NT2/D1 (cell line): ENCODE measurements around the gene PRSS27.
"Not testable (repeated sequence)": the region's sequence is repeated elsewhere in the genome, so short reads cannot be mapped to it uniquely, and the experiment has no call there.

ENCODE experiments used
- YY1 ChIP-seq: IDR thresholded peaks from 2 replicates; pipeline ENCODE4 v1.6.1; 2011; ENCODE audit not compliant: insufficient read length, insufficient read depth
- ZNF274 ChIP-seq: IDR thresholded peaks from 2 replicates; pipeline ENCODE4 v1.6.1; 2011; ENCODE audit warnings: mild to moderate bottlenecking, low read depth, low read length

DNA sequence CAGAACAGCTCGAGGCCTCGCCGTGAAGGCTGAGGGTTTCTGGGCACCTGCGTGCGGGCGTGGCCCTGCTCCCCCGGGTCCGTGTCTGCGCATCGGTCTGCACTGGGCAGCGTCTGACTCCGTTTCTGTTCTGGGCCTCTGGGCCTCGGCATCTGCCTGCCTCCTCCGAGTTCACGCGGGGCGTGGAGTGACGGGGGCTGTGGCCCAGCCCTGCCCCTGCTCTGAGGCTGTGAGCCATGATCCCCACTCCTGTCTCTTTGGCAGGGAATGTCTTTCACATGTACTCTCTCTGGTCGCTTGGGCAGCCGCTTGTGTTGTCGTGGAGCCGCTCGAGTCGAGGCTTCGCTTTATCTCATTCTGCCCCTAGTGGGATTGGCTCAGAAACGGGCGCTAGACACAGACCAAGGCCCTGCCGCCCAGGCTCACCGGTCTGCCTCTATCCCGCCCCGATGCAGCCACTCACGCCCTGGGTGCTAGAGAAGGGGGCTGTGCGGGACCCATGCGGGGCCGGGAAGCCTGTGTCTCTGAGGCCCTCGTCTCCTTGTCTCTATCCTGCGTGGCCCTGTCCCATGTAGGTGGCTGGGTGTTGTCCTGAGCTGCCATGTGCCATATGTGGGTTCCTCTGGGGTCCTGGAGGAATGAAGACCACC lies 23.3 kb downstream of the PRSS27 start:
- not testable (repeated sequence) for TF ChIP-seq YY1, ZNF274
